HepG2 (cell line): ENCODE data around the gene PLEKHH3. TPM values are rescaled to one million over a fixed set of nuclear protein-coding genes. Genes with fewer than 3 reads are reported as not detected.

Experiments
- AGO1 ChIP-seq: fragments of 200-400 bp; formaldehyde crosslinking; IDR thresholded peaks from 2 replicates; pipeline ENCODE4 v1.6.1; 2017; ENCODE audit warnings: mild to moderate bottlenecking, low read depth, low read length, moderate library complexity; ENCODE audit not compliant: poor library complexity, severe bottlenecking
- ATM ChIP-seq: fragments of 450-650 bp; IDR thresholded peaks from 2 replicates; pipeline ENCODE4 v1.7.1; 2017; ENCODE audit warnings: mild to moderate bottlenecking, borderline replicate concordance
- FOXM1 ChIP-seq: sonication (generic); formaldehyde crosslinking; IDR thresholded peaks from 2 replicates; pipeline ENCODE4 v1.5.0; 2020; ENCODE audit warnings: missing genetic modification reagents
- GLI4 ChIP-seq: sonication (generic); formaldehyde crosslinking; IDR thresholded peaks from 2 replicates; pipeline ENCODE4 v1.5.1; 2020; ENCODE audit warnings: missing genetic modification reagents, mild to moderate bottlenecking, moderate library complexity, borderline replicate concordance
- HMG20B ChIP-seq: conservative IDR thresholded peaks from 2 replicates; pipeline ENCODE4 v1.6.1; 2016; ENCODE audit warnings: missing genetic modification reagents, missing compliant biosample characterization
- HNF4G ChIP-seq, 2 experiments: sonication (generic) in 1 of 2; formaldehyde crosslinking in 1 of 2; IDR thresholded peaks; 2 replicates each; pipeline versions ENCODE4 v1.4.0 to v1.6.1; 2011 to 2020; ENCODE audit warnings: borderline replicate concordance in 2 of 2, low read depth in 2 of 2, mild to moderate bottlenecking in 2 of 2, low read length in 1 of 2, missing genetic modification reagents in 1 of 2, moderate library complexity in 1 of 2
- HOXD1 ChIP-seq: sonication (generic); formaldehyde crosslinking; IDR thresholded peaks from 2 replicates; pipeline ENCODE4 v1.5.0; 2020; ENCODE audit warnings: missing genetic modification reagents
- IRX3 ChIP-seq: sonication (generic); formaldehyde crosslinking; IDR thresholded peaks from 2 replicates; pipeline ENCODE4 v1.8.1; 2023; ENCODE audit warnings: mild to moderate bottlenecking, low read depth, missing genetic modification reagents, borderline replicate concordance
- KDM4B ChIP-seq: sonication (generic); formaldehyde crosslinking; IDR thresholded peaks from 2 replicates; pipeline ENCODE4 v1.4.0; 2020; ENCODE audit warnings: missing genetic modification reagents
- PAX8 ChIP-seq: sonication (generic); formaldehyde crosslinking; IDR thresholded peaks from 2 replicates; pipeline ENCODE4 v1.8.0; 2022; ENCODE audit warnings: mild to moderate bottlenecking, missing genetic modification reagents, borderline replicate concordance
- PCBP1 ChIP-seq: fragments of 200-400 bp; formaldehyde crosslinking; IDR thresholded peaks from 2 replicates; pipeline ENCODE4 v1.6.1; 2017; ENCODE audit warnings: mild to moderate bottlenecking, low read depth, low read length, borderline replicate concordance
- SMYD3 ChIP-seq: sonication (generic); formaldehyde crosslinking; IDR thresholded peaks from 2 replicates; pipeline ENCODE4 v1.8.1; 2023; ENCODE audit warnings: mild to moderate bottlenecking, missing genetic modification reagents
- TRAFD1 ChIP-seq: sonication (generic); formaldehyde crosslinking; IDR thresholded peaks from 2 replicates; pipeline ENCODE4 v1.5.1; 2020; ENCODE audit warnings: missing genetic modification reagents, mild to moderate bottlenecking, borderline replicate concordance
- ZFP36L1 ChIP-seq: sonication (generic); formaldehyde crosslinking; IDR thresholded peaks from 2 replicates; pipeline ENCODE4 v1.8.0; 2022; ENCODE audit warnings: mild to moderate bottlenecking, missing genetic modification reagents, moderate library complexity
- ZIK1 ChIP-seq: sonication (generic); formaldehyde crosslinking; IDR thresholded peaks from 2 replicates; pipeline ENCODE4 v1.5.0; 2020; ENCODE audit warnings: mild to moderate bottlenecking, low read depth, missing genetic modification reagents, borderline replicate concordance
- ZNF44 ChIP-seq: sonication (generic); formaldehyde crosslinking; IDR thresholded peaks from 2 replicates; pipeline ENCODE4 v1.5.1; 2020; ENCODE audit warnings: mild to moderate bottlenecking, missing genetic modification reagents
- ZNF564 ChIP-seq: sonication (generic); formaldehyde crosslinking; IDR thresholded peaks from 2 replicates; pipeline ENCODE4 v1.8.1; 2023; ENCODE audit warnings: mild to moderate bottlenecking, missing genetic modification reagents
- ZSCAN22 ChIP-seq: sonication (generic); formaldehyde crosslinking; IDR thresholded peaks from 2 replicates; pipeline ENCODE4 v1.4.0; 2020; ENCODE audit warnings: mild to moderate bottlenecking, missing genetic modification reagents
- polyA plus RNA-seq, 8 experiments: library from polyadenylated mRNA; depleted of rRNA in 3 of 8; stranded (reverse) in 7 of 8; unstranded in 1 of 8; fragments of >200 nt; fragmentation: Illumina TruSeq in 4 of 8; extraction: Trizol in 4 of 8; gene quantifications; 2 replicates each; pipeline versions ENCODE4 v1.2.1 to v1.2.3, GENCODE V29; 2011 to 2016; ENCODE audit warnings: low read depth in 4 of 8, missing spikeins in 1 of 8, mixed read lengths in 1 of 8; ENCODE audit not compliant: insufficient read depth in 1 of 8
- total RNA-seq, 5 experiments: library from RNA; depleted of rRNA; stranded (reverse); fragments of >200 nt; fragmentation: Illumina TruSeq; extraction: Trizol; gene quantifications; 2 replicates each; pipeline ENCODE4 v1.2.3, GENCODE V29; 2016; ENCODE audit warnings: low read depth in 1 of 5
- TF ChIP-seq, protein P1 (sequence below): sonication (generic); formaldehyde crosslinking; IDR thresholded peaks from 2 replicates; pipeline ENCODE4 v1.8.0; 2022; ENCODE audit warnings: mild to moderate bottlenecking, missing genetic modification reagents, moderate library complexity
- TF ChIP-seq, protein P2 (sequence below): sonication (generic); formaldehyde crosslinking; IDR thresholded peaks from 2 replicates; pipeline ENCODE4 v1.8.1; 2023; ENCODE audit warnings: mild to moderate bottlenecking, missing genetic modification reagents
- TF ChIP-seq, protein P3 (sequence below): IDR thresholded peaks from 2 replicates; pipeline ENCODE4 v1.6.1; 2016; ENCODE audit warnings: missing genetic modification reagents, missing compliant biosample characterization
- TF ChIP-seq, protein P4 (sequence below): sonication (generic); formaldehyde crosslinking; IDR thresholded peaks from 2 replicates; pipeline ENCODE4 v1.4.0; 2020; ENCODE audit warnings: missing genetic modification reagents
- TF ChIP-seq, protein P5 (sequence below): sonication (generic); formaldehyde crosslinking; IDR thresholded peaks from 2 replicates; pipeline ENCODE4 v1.5.0; 2020; ENCODE audit warnings: missing genetic modification reagents

Gene PLEKHH3
- total and polyA plus RNA-seq, 2 of the 13 experiments (the other 11 are each of a cell fraction or from before 2014, with no cell fraction given): 6.0 to 19.9 TPM

GRCh38 chr17:42676424-42677011, at the start of gene PLEKHH3 (continued):
- TF ChIP-seq, protein P1, sequence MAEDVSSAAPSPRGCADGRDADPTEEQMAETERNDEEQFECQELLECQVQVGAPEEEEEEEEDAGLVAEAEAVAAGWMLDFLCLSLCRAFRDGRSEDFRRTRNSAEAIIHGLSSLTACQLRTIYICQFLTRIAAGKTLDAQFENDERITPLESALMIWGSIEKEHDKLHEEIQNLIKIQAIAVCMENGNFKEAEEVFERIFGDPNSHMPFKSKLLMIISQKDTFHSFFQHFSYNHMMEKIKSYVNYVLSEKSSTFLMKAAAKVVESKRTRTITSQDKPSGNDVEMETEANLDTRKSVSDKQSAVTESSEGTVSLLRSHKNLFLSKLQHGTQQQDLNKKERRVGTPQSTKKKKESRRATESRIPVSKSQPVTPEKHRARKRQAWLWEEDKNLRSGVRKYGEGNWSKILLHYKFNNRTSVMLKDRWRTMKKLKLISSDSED: no peak
- no peak for TF ChIP-seq TRAFD1
- TF ChIP-seq SMYD3 (CRISPR knock-in tag): no peak
- TF ChIP-seq KDM4B: no peak
- TF ChIP-seq HOXD1 (CRISPR knock-in tag): peak; percentile 68
- peak; percentile 32; the same call in 1 of the 2 replicates for TF ChIP-seq PAX8 (CRISPR knock-in tag)
- TF ChIP-seq IRX3: 0 out of 2 replicates have a peak, but pooled peaks have one; percentile 1
- 0 out of 2 replicates have a peak, but pooled peaks have one; percentile 40 for TF ChIP-seq ZIK1
- TF ChIP-seq, protein P2, sequence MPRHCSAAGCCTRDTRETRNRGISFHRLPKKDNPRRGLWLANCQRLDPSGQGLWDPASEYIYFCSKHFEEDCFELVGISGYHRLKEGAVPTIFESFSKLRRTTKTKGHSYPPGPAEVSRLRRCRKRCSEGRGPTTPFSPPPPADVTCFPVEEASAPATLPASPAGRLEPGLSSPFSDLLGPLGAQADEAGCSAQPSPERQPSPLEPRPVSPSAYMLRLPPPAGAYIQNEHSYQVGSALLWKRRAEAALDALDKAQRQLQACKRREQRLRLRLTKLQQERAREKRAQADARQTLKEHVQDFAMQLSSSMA (CRISPR knock-in tag): no peak
- TF ChIP-seq GLI4 (CRISPR knock-in tag): peak; percentile 70
- 0 out of 2 replicates have a peak, but pooled peaks have one; percentile 5 for TF ChIP-seq HNF4G (IDR thresholded peaks at IDR 0.05; ENCODE audit: borderline replicate concordance, low read depth, low read length)
- TF ChIP-seq HNF4G (CRISPR knock-in tag; IDR thresholded peaks at IDR 0.05; ENCODE audit: borderline replicate concordance, low read depth): no peak
- 0 out of 2 replicates have a peak, but pooled peaks have one; percentile 57 for TF ChIP-seq PCBP1
- TF ChIP-seq FOXM1 (CRISPR knock-in tag): no peak
- TF ChIP-seq AGO1: peak; percentile 83
- TF ChIP-seq ZSCAN22 (CRISPR knock-in tag): no peak
- TF ChIP-seq, protein P3, sequence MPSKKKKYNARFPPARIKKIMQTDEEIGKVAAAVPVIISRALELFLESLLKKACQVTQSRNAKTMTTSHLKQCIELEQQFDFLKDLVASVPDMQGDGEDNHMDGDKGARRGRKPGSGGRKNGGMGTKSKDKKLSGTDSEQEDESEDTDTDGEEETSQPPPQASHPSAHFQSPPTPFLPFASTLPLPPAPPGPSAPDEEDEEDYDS (CRISPR knock-in tag): 0 out of 2 replicates have a peak, but pooled peaks have one; percentile 13
- TF ChIP-seq ATM: no peak
- TF ChIP-seq HMG20B: 0 out of 2 replicates have a peak, but pooled peaks have one; percentile 7
- 0 out of 2 replicates have a peak, but pooled peaks have one; percentile 69 for TF ChIP-seq ZNF564
- TF ChIP-seq, protein P4, sequence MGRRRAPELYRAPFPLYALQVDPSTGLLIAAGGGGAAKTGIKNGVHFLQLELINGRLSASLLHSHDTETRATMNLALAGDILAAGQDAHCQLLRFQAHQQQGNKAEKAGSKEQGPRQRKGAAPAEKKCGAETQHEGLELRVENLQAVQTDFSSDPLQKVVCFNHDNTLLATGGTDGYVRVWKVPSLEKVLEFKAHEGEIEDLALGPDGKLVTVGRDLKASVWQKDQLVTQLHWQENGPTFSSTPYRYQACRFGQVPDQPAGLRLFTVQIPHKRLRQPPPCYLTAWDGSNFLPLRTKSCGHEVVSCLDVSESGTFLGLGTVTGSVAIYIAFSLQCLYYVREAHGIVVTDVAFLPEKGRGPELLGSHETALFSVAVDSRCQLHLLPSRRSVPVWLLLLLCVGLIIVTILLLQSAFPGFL: no peak
- TF ChIP-seq ZFP36L1 (CRISPR knock-in tag): no peak; the same call in 1 of the 2 replicates
- no peak for TF ChIP-seq ZNF44 (CRISPR knock-in tag)
- TF ChIP-seq, protein P5, sequence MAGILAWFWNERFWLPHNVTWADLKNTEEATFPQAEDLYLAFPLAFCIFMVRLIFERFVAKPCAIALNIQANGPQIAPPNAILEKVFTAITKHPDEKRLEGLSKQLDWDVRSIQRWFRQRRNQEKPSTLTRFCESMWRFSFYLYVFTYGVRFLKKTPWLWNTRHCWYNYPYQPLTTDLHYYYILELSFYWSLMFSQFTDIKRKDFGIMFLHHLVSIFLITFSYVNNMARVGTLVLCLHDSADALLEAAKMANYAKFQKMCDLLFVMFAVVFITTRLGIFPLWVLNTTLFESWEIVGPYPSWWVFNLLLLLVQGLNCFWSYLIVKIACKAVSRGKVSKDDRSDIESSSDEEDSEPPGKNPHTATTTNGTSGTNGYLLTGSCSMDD (CRISPR knock-in tag): no peak
